Transverse colon (tissue), 3 donors: ENCODE data around the gene PTPRF.

Experiments used
- CTCF ChIP-seq, 5 experiments: fragments of 200-600 bp in 3 of 5; fragments of 450-650 bp in 2 of 5; sonication (generic) in 3 of 5; IDR thresholded peaks; 1 replicate in 2 of 5; 2 replicates in 3 of 5; pipeline ENCODE4 v1.5.1; 2016 to 2017; ENCODE audit warnings: antibody characterized with exemption in 5 of 5, inconsistent platforms in 3 of 5, mild to moderate bottlenecking in 2 of 5, moderate library complexity in 1 of 5
- EP300 ChIP-seq: sonication (generic); formaldehyde crosslinking; IDR thresholded peaks from one replicate; pipeline ENCODE4 v1.6.1; 2017; ENCODE audit warnings: antibody characterized with exemption, low read depth
- POLR2A ChIP-seq: fragments of 450-650 bp; IDR thresholded peaks from one replicate; pipeline ENCODE4 v1.6.1; 2016; ENCODE audit warnings: antibody characterized with exemption, mild to moderate bottlenecking, moderate library complexity

- no peak for TF ChIP-seq CTCF (IDR thresholded peaks at IDR 0.05)
- no peak for TF ChIP-seq POLR2A
- TF ChIP-seq EP300: no peak
Observed at GRCh38 chr1:43539726-43540434, 9.2 kb downstream of the PTPRF start.
